Measurements from ENCODE around the gene BCAS4. TPM values are rescaled to one million over a fixed set of nuclear protein-coding genes. Genes with fewer than 3 reads are reported as not detected.

The BCAS4 gene
- total RNA-seq, 1 donor from 2014 or later, result 7.8 TPM

DNA sequence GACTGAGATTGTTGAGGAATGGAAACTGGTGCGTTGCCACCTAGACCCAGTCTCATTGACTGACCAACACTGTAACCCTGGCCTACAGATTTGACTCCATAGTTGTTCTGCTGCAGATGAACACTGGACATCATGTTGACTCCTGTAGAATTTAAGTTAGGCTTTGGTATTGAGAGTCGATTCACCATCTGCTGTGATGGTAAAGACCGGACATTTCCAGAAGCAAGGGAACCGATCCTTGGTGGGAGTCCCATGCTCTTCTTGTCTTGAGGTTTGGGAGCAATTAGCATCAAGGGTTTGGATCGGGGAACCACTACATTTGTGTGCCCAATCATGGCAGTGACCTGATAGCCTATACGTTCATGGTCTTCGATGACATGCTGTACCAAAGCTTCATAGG lies 98.8 kb downstream of the BCAS4 start:
- no peaks in the 10 kb centered on the region for H3K27me3 Mint-ChIP-seq (ENCODE audit: insufficient read depth)
- no peak for DNase-seq (ENCODE audit: low spot score)
- intact Hi-C loops (cut with micrococcal nuclease), result loop anchor here (2.0 kb wide), 1 partner anchor 17 kb away; no protein-coding TSS in a partner anchor
- no peaks in the 10 kb centered on the region for H3K9me3 Mint-ChIP-seq
- no peak overlapping the region for H3K27ac Mint-ChIP-seq
- no peak overlapping the region for H3K4me3 Mint-ChIP-seq
- H3K36me3 Mint-ChIP-seq (ENCODE audit: low read depth), result peaks cover 46% of the 10 kb centered on the region
- H3K4me1 Mint-ChIP-seq (ENCODE audit: low read depth), result peaks cover 13% of the 10 kb centered on the region

DNA sequence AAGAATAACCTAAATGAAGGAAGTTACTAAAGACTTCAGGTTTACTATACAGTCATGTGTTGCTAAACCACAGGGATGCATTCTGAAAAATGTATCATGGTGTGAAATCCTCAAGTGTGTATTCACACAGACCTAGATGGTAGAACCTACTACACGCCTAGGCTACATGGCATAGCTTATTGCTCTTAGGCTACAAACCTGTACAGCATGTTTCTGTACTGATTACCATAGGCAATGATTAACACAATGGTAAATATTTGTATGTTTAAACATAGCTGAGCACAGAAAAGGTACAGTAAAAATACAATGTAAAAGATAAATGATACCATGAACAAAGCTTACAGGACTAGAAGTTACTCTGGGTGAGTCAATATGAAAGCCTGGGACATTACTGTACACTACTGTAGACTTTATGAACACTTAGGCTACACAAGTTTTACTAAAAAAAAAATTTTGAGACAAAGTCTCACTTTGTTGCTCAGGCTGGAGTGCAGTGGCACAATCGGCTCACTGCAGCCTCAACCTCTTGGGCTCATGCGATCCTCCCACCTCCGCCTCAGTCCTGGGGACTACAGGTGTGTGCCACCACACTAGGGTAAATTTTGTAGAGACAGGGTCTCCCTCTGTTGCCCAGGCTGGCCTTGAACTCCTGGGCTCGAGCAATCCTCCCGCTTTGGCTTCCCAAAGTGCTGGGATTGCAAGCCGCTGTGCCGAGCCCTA lies 100.4 kb downstream of the BCAS4 start:
- peaks cover 13% of the 10 kb centered on the region for H3K4me1 Mint-ChIP-seq (ENCODE audit: low read depth)
- DNase-seq (ENCODE audit: low spot score), result no peak
- H3K36me3 Mint-ChIP-seq (ENCODE audit: low read depth), result peaks cover 42% of the 10 kb centered on the region
- no peak overlapping the region for H3K4me3 Mint-ChIP-seq
- no peak overlapping the region for H3K27ac Mint-ChIP-seq
- intact Hi-C loops (cut with micrococcal nuclease), result loop anchor here (2.0 kb wide), 1 partner anchor 16 kb away; no protein-coding TSS in a partner anchor
- H3K9me3 Mint-ChIP-seq, result no peaks in the 10 kb centered on the region
- no peaks in the 10 kb centered on the region for H3K27me3 Mint-ChIP-seq (ENCODE audit: insufficient read depth)

DNA sequence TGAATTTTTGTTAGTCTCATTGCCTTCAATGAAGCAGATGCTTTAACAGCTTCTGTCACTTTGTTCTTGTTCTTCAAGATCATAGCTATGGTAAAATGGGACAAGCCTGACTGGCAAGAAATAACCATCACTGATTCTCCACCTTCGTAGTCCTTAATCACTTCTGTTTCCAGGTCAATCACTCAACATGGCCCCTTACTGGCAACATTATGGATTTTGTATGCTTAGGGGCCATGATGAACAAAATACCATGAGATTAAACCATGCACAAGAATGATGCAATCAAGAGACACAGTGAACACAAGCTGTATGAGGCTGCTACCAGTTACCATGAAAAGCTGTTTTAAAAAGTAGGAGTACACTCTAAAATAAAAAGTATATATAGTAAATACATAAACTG lies 103.6 kb downstream of the BCAS4 start:
- Mint-ChIP-seq H3K27ac (no peak overlapping the region), H3K27me3 (ENCODE audit: insufficient read depth) (no peaks in the 10 kb centered on the region), H3K36me3 (ENCODE audit: low read depth) (peaks cover 40% of the 10 kb centered on the region), H3K9me3 (no peaks in the 10 kb centered on the region), H3K4me3 (no peak overlapping the region), H3K4me1 (ENCODE audit: low read depth) (peaks cover 21% of the 10 kb centered on the region)
- DNase-seq (ENCODE audit: low spot score), result no peak
- intact Hi-C loops (cut with micrococcal nuclease), result no loop called here

DNA sequence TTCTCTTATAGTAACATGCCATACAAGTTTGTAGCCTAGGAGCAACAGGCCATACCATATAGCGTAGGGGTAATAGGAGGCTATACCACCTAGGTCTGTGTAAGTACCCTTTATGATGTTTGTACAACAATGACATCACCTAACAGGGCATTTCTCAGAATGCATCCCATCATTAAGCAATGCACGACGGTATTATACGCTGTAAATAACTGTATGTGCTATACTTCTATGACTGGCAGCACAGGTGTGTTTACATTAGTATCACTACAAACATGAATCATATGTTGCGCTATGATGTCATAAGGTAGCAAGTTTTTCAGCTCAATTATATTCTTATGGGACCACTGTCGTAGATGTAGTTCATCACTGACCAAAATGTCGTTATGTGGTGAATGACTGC lies 105.4 kb downstream of the BCAS4 start:
- Mint-ChIP-seq H3K4me3 (no peak overlapping the region), H3K36me3 (ENCODE audit: low read depth) (peaks cover 33% of the 10 kb centered on the region), H3K9me3 (no peaks in the 10 kb centered on the region)

DNA sequence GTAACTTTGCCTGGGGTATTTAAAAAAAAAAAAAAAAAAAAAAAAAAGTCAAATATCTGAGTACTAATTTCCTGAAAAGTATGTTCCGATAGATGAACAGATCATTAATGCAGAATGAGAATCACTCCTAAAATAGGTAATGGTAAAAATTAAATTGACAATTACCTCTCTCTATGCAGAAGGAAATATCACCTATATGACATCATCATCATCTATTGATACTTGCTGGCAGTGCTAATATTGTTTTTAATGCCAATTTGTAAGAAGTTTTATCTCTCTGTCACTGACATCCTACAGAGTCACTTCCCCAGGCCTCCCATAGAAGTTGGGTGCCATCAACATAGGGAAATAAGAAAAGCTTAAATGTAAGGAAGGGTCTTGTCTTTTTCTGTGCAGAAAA lies 106.4 kb downstream of the BCAS4 start:
- no peak overlapping the region for H3K27ac Mint-ChIP-seq
- H3K4me1 Mint-ChIP-seq (ENCODE audit: low read depth), result peaks cover 26% of the 10 kb centered on the region
- no peak for DNase-seq (ENCODE audit: low spot score)
- intact Hi-C loops (cut with micrococcal nuclease), result no loop called here
- H3K36me3 Mint-ChIP-seq (ENCODE audit: low read depth), result peaks cover 33% of the 10 kb centered on the region
- H3K27me3 Mint-ChIP-seq (ENCODE audit: insufficient read depth), result no peaks in the 10 kb centered on the region
- no peaks in the 10 kb centered on the region for H3K9me3 Mint-ChIP-seq
- H3K4me3 Mint-ChIP-seq, result no peak overlapping the region

More for the DNA sequence above, 105.4 kb downstream of the BCAS4 start:
- Mint-ChIP-seq H3K27ac (no peak overlapping the region), H3K4me1 (ENCODE audit: low read depth) (peaks cover 26% of the 10 kb centered on the region), H3K27me3 (ENCODE audit: insufficient read depth) (no peaks in the 10 kb centered on the region)
- intact Hi-C loops (cut with micrococcal nuclease), result no loop called here
- DNase-seq (ENCODE audit: low spot score), result no peak

DNA sequence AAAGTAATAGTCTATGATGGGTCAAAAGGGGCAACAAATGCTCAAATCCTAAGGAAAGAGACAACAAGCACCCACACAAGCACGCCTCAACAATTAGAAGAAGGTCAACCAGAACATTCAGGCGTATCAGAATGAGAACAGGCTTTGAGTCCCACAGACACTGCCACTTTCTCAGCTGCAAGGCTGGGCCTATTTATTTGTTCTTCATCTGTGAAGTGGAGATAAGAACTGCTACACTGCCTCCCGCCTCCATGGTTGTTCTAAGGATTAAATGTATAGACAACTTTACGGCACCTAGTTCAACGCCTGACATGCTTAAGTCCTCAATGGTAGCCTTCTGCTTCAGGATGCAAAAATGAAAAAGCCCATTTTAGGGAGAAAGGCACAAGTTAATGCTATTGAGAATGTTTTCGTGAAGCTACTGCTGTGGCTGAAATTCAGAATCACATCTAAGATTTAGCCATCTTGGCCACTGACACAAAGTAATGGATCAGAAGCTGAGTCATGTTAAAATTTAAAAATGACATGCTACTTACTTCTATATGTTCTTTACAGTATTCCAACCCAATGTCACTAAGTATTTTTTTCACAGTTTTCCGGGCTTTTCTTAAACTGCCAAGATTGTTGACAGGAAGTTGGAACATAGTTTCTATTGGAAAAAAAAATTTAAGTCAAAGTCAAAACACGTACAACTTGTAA lies 108.6 kb downstream of the BCAS4 start:
- peaks cover 25% of the 10 kb centered on the region for H3K36me3 Mint-ChIP-seq (ENCODE audit: low read depth)

DNA sequence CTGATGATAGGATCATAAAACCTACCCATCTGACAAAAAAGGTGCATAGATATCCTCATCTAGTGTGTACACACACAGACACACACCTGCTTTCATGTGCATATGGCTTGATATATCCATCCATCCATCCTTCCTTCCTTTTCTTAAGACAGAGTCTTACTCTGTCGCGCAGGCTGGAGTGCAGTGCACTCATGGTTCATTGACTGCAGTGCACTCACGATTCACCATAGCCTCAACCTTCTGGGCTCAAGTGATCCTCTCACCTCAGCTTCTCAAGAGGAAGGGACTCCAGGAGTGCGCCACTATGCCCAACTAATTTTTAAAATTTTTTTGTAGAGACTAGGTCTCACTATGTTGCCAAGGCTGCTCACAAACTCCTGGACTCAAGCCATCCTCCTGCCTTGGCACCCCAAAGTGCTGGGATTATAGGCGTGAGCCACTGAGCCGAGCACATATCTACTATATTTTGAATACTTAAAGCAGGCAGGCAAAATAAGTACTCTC lies 109.3 kb downstream of the BCAS4 start:
- Mint-ChIP-seq H3K27ac (no peak overlapping the region), H3K27me3 (ENCODE audit: insufficient read depth) (no peaks in the 10 kb centered on the region), H3K36me3 (ENCODE audit: low read depth) (peaks cover 24% of the 10 kb centered on the region), H3K4me3 (no peak overlapping the region), H3K9me3 (no peaks in the 10 kb centered on the region), H3K4me1 (ENCODE audit: low read depth) (peaks cover 21% of the 10 kb centered on the region)
- no peak for DNase-seq (ENCODE audit: low spot score)
- intact Hi-C loops (cut with micrococcal nuclease), result no loop called here

More for the DNA sequence above, 108.6 kb downstream of the BCAS4 start:
- Mint-ChIP-seq H3K9me3 (no peaks in the 10 kb centered on the region), H3K27me3 (ENCODE audit: insufficient read depth) (no peaks in the 10 kb centered on the region), H3K4me1 (ENCODE audit: low read depth) (peaks cover 21% of the 10 kb centered on the region), H3K4me3 (no peak overlapping the region), H3K27ac (no peak overlapping the region)
- no peak for DNase-seq (ENCODE audit: low spot score)
- intact Hi-C loops (cut with micrococcal nuclease), result no loop called here

DNA sequence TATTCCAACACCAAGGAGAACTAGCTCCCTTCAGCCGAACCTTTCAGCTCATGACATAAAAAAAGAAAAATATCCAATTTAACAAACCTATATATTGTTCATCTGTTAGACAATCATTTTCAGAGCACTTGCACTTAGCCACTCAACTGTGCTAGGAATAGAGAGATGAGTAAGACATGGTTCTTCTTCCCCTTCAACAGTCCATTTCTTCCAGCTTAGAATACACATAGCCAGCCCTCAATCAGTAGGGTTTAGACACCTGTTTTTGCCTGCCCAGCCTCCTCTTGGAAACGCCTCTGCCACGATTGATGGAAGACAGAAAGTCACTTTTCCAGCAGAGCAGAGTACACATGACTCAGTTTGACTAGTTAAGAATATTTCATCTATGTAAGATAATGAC lies 114.6 kb downstream of the BCAS4 start:
- DNase-seq (ENCODE audit: low spot score), result no peak
- Mint-ChIP-seq H3K27me3 (ENCODE audit: insufficient read depth) (no peaks in the 10 kb centered on the region), H3K4me3 (no peak overlapping the region), H3K9me3 (no peaks in the 10 kb centered on the region), H3K4me1 (ENCODE audit: low read depth) (peaks cover 36% of the 10 kb centered on the region), H3K27ac (no peak overlapping the region), H3K36me3 (ENCODE audit: low read depth) (peaks cover 18% of the 10 kb centered on the region)
- intact Hi-C loops (cut with micrococcal nuclease), result no loop called here

DNA sequence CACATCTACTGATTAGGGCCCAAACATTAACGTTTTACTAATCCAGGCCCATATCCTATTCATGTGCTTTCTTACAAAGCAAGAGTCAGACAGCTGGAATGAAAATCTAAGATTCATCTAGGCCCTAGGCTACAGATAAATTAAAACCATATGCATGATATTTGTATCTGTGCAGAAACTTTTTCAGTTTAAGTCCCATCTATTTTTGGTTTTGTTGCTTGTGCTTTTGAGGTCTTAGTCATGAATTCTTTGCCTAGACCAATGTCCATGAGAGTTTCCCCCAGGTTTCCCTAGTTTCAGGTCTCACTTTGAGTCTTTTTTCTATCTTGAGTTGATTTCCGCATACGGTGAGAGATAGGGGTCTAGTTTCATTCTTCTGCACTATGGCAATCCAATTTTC lies 116.2 kb downstream of the BCAS4 start:
- H3K36me3 Mint-ChIP-seq (ENCODE audit: low read depth), result peaks cover 18% of the 10 kb centered on the region
- intact Hi-C loops (cut with micrococcal nuclease), result loop anchor here (2.0 to 5.0 kb wide), 3 partner anchors 16 to 119 kb away; no protein-coding TSS in a partner anchor
- no peaks in the 10 kb centered on the region for H3K27me3 Mint-ChIP-seq (ENCODE audit: insufficient read depth)
- no peak overlapping the region for H3K4me3 Mint-ChIP-seq
- H3K27ac Mint-ChIP-seq, result peak overlapping the region; percentile 72
- no peak for DNase-seq (ENCODE audit: low spot score)
- H3K4me1 Mint-ChIP-seq (ENCODE audit: low read depth), result peaks cover 48% of the 10 kb centered on the region
- H3K9me3 Mint-ChIP-seq, result no peaks in the 10 kb centered on the region

DNA sequence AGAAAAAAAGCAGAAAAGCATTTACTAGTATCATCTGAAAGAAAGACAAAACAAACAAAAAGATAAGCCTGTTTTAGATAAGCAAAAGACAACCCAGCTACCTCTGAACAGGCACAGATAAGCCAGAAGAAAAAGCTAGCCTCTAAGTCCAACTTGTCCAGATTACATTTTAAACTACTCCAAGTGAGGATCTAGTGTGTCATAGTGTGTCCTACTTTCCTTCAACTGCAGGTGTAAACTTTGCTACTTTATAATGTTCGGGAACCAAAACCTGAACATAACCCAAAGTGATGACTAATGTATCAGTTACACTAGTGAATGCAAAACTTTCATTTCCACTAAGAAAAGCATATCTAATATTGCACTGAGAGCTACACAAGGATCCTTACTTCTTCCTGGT lies 116.9 kb downstream of the BCAS4 start:
- Mint-ChIP-seq H3K27ac (peak overlapping the region; percentile 72), H3K4me3 (no peak overlapping the region), H3K27me3 (ENCODE audit: insufficient read depth) (no peaks in the 10 kb centered on the region), H3K9me3 (no peaks in the 10 kb centered on the region), H3K4me1 (ENCODE audit: low read depth) (peaks cover 55% of the 10 kb centered on the region), H3K36me3 (ENCODE audit: low read depth) (peaks cover 22% of the 10 kb centered on the region)
- no peak for DNase-seq (ENCODE audit: low spot score)
- intact Hi-C loops (cut with micrococcal nuclease), result loop anchor here (2.0 to 5.0 kb wide), 3 partner anchors 17 to 119 kb away; no protein-coding TSS in a partner anchor

DNA sequence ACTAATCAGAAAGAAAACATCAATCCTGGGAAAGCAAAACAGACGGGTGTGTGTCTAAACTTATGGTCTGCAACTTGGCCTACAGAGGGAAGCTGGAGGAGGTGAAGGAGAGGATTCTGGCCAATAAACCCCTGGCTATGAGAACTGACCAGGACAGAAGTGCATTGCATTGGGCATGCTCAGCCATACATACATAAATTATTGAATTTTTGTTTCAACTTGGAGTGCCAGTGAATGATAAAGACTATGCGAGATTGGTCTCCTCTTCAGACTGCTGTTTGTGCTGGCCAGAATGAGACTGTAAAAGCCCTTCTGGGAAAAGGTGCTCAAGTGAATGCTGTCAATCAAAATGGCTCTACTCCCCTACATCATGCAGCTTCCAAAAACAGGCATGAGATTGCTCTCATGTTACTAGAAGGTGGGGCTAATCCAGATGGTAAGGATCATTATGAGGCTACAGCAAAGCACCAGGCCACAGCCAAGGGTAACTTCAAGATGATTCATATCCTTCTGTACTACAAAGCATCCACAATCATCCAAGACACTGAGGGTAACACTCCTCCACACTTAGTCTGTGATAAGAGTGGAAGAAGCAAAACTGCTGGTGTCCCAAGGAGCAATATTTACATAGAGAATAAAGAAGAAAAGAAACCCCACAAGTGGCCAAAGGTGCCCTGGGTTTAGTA lies 119.0 kb downstream of the BCAS4 start:
- peak overlapping the region; percentile 52 for H3K27ac Mint-ChIP-seq
- peak; percentile 6 for DNase-seq (ENCODE audit: low spot score)
- peaks cover 73% of the 10 kb centered on the region for H3K4me1 Mint-ChIP-seq (ENCODE audit: low read depth)
- no peaks in the 10 kb centered on the region for H3K27me3 Mint-ChIP-seq (ENCODE audit: insufficient read depth)
- no peaks in the 10 kb centered on the region for H3K9me3 Mint-ChIP-seq
- no peak overlapping the region for H3K4me3 Mint-ChIP-seq
- intact Hi-C loops (cut with micrococcal nuclease), result loop anchor here (1.0 to 5.0 kb wide), 4 partner anchors 8 to 122 kb away; no protein-coding TSS in a partner anchor
- H3K36me3 Mint-ChIP-seq (ENCODE audit: low read depth), result peaks cover 26% of the 10 kb centered on the region

DNA sequence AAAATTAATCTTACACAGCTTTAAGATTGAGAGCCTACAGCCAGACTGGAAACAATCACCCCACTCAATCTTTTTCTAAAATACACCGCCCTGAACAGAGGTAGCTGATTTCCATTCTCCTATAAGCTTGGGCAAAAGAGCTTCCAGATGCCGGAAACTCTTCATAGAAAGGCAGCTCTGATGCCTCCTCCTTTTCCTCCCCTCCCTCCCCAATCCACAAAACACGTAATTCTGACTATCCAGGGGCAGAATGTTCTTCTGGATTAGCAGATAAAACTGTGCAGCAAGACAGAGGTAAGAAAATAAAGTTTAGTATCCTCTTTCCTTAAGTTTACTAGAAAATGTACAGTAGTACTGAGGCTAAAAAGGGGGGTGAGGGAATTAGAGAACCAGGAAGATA lies 120.6 kb downstream of the BCAS4 start:
- no peaks in the 10 kb centered on the region for H3K27me3 Mint-ChIP-seq (ENCODE audit: insufficient read depth)
- no peak for DNase-seq (ENCODE audit: low spot score)
- H3K4me1 Mint-ChIP-seq (ENCODE audit: low read depth), result peaks cover 69% of the 10 kb centered on the region
- intact Hi-C loops (cut with micrococcal nuclease), result no loop called here
- H3K4me3 Mint-ChIP-seq, result no peak overlapping the region
- H3K36me3 Mint-ChIP-seq (ENCODE audit: low read depth), result peaks cover 24% of the 10 kb centered on the region
- H3K27ac Mint-ChIP-seq, result no peak overlapping the region
- H3K9me3 Mint-ChIP-seq, result no peaks in the 10 kb centered on the region

DNA sequence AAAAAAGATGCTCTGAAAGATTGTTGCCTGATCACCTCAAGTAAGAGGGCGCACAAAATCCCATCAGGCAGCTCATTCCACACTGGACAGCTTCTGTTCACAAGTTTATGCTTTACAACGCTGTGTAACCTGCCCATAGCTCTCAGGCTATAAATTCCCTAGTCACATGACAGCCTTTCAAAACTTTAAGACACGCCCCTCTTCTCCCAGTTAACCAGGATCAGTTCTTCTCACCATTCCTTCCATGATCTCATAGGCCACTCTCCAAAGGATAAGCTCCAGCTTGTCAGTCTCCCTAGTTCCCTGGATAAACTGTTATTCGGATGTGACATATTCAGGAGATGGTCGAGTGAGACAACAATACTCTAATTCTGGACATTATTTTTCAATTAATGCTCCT lies 121.4 kb downstream of the BCAS4 start:
- peaks cover 22% of the 10 kb centered on the region for H3K36me3 Mint-ChIP-seq (ENCODE audit: low read depth)
- H3K27me3 Mint-ChIP-seq (ENCODE audit: insufficient read depth), result no peaks in the 10 kb centered on the region
- peak overlapping the region; percentile 13 for H3K27ac Mint-ChIP-seq
- no peak for DNase-seq (ENCODE audit: low spot score)
- peaks cover 69% of the 10 kb centered on the region for H3K4me1 Mint-ChIP-seq (ENCODE audit: low read depth)
- no peak overlapping the region for H3K4me3 Mint-ChIP-seq
- H3K9me3 Mint-ChIP-seq, result no peaks in the 10 kb centered on the region
- intact Hi-C loops (cut with micrococcal nuclease), result no loop called here

All from activated T-helper 1 cell treated with anti-CD3 and anti-CD28 coated beads, Interleukin-12 subunit alpha, Interleukin-12 subunit beta, Interleukin-2, Interleukin-4 antibody, amounts not matched to agents 30 ng/mL and 10 ng/mL and 1 ng/mL, durations not matched to agents 14 hours and 24 hours and 36 hours (primary cell).